IPS-11a (cell line): ENCODE measurements around the gene EEF1AKMT3.

ENCODE experiments used
- H3K4me3 ChIP-seq: one replicate; pipeline ENCODE4 v1.5.1; 2013; ENCODE audit warnings: low read depth, low read length, control low read depth

The EEF1AKMT3 gene

GRCh38 chr12:57750561-57751431, 21.6 kb upstream of the EEF1AKMT3 start:
- peak overlapping the region; percentile 93 for H3K4me3 ChIP-seq

- H3K4me3 ChIP-seq, result peak overlapping the region; percentile 93
Measured at GRCh38 chr12:57751432-57751787, 21.0 kb upstream of the EEF1AKMT3 start.

GRCh38 chr12:57751788-57752667, 20.4 kb upstream of the EEF1AKMT3 start, which contains the start of gene CDK4:
TSS of gene CDK4 (minus strand) at chr12:57752310. CDS start at chr12:57751717, 593 bp downstream.
- peak within 1 kb of the TSS; percentile 93 for H3K4me3 ChIP-seq

- H3K4me3 ChIP-seq, result peak overlapping the region; percentile 13
Measured at GRCh38 chr12:57752668-57753000, 19.8 kb upstream of the EEF1AKMT3 start.

GRCh38 chr12:57753756-57754337, 18.6 kb upstream of the EEF1AKMT3 start:
- no peak overlapping the region for H3K4me3 ChIP-seq

GRCh38 chr12:57754411-57755193, 17.8 kb upstream of the EEF1AKMT3 start, which contains the start of gene MARCHF9:
TSS of gene MARCHF9 (plus strand) at chr12:57755103. CDS start at chr12:57755529, 426 bp downstream.
- peak within 1 kb of the TSS; percentile 83 for H3K4me3 ChIP-seq

GRCh38 chr12:57755194-57755453, 17.3 kb upstream of the EEF1AKMT3 start:
- H3K4me3 ChIP-seq, result peak overlapping the region; percentile 47

- peak overlapping the region; percentile 36 for H3K4me3 ChIP-seq
Measured at GRCh38 chr12:57755454-57756372, 16.7 kb upstream of the EEF1AKMT3 start.

- H3K4me3 ChIP-seq, result no peak overlapping the region
Measured at GRCh38 chr12:57756406-57757341, 15.7 kb upstream of the EEF1AKMT3 start.

- no peak overlapping the region for H3K4me3 ChIP-seq
Measured at GRCh38 chr12:57757771-57758170, 14.6 kb upstream of the EEF1AKMT3 start.

- H3K4me3 ChIP-seq, result no peak overlapping the region
Measured at GRCh38 chr12:57758552-57759359, 13.7 kb upstream of the EEF1AKMT3 start.

GRCh38 chr12:57759360-57759980, 12.9 kb upstream of the EEF1AKMT3 start:
- H3K4me3 ChIP-seq, result no peak overlapping the region

- H3K4me3 ChIP-seq, result no peak overlapping the region
Measured at GRCh38 chr12:57760347-57760982, 11.9 kb upstream of the EEF1AKMT3 start.

- no peak overlapping the region for H3K4me3 ChIP-seq
Measured at GRCh38 chr12:57761391-57761998, 10.9 kb upstream of the EEF1AKMT3 start.

- H3K4me3 ChIP-seq, result no peak overlapping the region
Measured at GRCh38 chr12:57762463-57762862, 10.0 kb upstream of the EEF1AKMT3 start.

GRCh38 chr12:57763881-57764661, 8.3 kb upstream of the EEF1AKMT3 start:
- H3K4me3 ChIP-seq, result no peak overlapping the region
